GM12872 (cell line): ENCODE data around the gene RUNDC1.

ENCODE experiments used
- TF ChIP-seq, protein P1 (sequence below): IDR thresholded peaks from 3 replicates; pipeline ENCODE4 v1.5.1; 2011; ENCODE audit warnings: low read depth, mild to moderate bottlenecking, low read length, moderate library complexity; ENCODE audit not compliant: insufficient read depth

RUNDC1 gene

GRCh38 chr17:42985225-42985624 is 4.9 kb downstream of the RUNDC1 start:
- TF ChIP-seq, protein P1, sequence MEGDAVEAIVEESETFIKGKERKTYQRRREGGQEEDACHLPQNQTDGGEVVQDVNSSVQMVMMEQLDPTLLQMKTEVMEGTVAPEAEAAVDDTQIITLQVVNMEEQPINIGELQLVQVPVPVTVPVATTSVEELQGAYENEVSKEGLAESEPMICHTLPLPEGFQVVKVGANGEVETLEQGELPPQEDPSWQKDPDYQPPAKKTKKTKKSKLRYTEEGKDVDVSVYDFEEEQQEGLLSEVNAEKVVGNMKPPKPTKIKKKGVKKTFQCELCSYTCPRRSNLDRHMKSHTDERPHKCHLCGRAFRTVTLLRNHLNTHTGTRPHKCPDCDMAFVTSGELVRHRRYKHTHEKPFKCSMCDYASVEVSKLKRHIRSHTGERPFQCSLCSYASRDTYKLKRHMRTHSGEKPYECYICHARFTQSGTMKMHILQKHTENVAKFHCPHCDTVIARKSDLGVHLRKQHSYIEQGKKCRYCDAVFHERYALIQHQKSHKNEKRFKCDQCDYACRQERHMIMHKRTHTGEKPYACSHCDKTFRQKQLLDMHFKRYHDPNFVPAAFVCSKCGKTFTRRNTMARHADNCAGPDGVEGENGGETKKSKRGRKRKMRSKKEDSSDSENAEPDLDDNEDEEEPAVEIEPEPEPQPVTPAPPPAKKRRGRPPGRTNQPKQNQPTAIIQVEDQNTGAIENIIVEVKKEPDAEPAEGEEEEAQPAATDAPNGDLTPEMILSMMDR = no peak

GRCh38 chr17:42989141-42989540 is 8.8 kb downstream of the RUNDC1 start:
- TF ChIP-seq, protein P1 = no peak

GRCh38 chr17:42989726-42990652 is 9.6 kb downstream of the RUNDC1 start:
- TF ChIP-seq, protein P1 = no peak

DNA sequence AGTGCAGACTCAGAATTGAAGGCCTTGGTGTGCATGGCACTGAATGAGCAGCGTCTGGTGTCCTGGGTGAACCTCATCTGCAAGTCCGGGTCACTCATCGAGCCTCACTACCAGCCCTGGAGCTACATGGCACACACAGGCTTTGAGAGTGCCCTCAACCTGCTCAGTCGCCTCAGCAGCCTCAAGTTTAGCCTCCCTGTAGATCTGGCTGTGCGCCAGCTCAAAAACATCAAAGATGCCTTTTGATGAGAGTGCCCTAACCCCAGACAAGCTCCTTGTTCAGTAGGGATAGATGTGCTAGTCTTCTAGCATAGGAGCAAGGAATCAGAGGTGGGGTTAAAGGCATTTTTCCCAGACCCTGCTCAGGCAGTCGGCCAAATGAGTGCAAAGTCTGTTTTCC is 11.1 kb downstream of the RUNDC1 start:
- TF ChIP-seq, protein P1 = no peak

GRCh38 chr17:42992872-42993271 is 12.5 kb downstream of the RUNDC1 start:
- TF ChIP-seq, protein P1 = no peak

- TF ChIP-seq, protein P1 = no peak
Observed at GRCh38 chr17:42997390-42997983, 17.1 kb downstream of the RUNDC1 start.
